H9 (cell line): Measurements from ENCODE around the gene CFAP77. TPM values are rescaled to one million over a fixed set of nuclear protein-coding genes. Genes with fewer than 3 reads are reported as not detected.

Source experiments
- DNase-seq: peaks from one replicate; pipeline ENCODE4 v3.0.0-alpha.2; 2017
- H2AFZ ChIP-seq: one replicate; pipeline ENCODE4 v1.6.1; 2013; ENCODE audit warnings: mild to moderate bottlenecking, low read length, control low read depth, moderate library complexity
- H2AK5ac ChIP-seq: 2 replicates; pipeline ENCODE4 v1.6.1; 2013; ENCODE audit warnings: low read length, control low read depth, mixed read lengths; ENCODE audit not compliant: insufficient read length
- H2BK120ac ChIP-seq: one replicate; pipeline ENCODE4 v1.6.1; 2013; ENCODE audit warnings: low read depth, mild to moderate bottlenecking, low read length, control low read depth, inconsistent platforms; ENCODE audit not compliant: poor library complexity, severe bottlenecking
- H2BK12ac ChIP-seq: 2 replicates; pipeline ENCODE4 v1.6.1; 2013; ENCODE audit warnings: low read length, control low read depth, mixed read lengths, low read depth; ENCODE audit not compliant: insufficient read length
- H2BK15ac ChIP-seq: 2 replicates; pipeline ENCODE4 v1.6.1; 2013; ENCODE audit warnings: low read depth, low read length, control low read depth
- H2BK20ac ChIP-seq: one replicate; pipeline ENCODE4 v1.6.1; 2013; ENCODE audit warnings: low read depth, mild to moderate bottlenecking, low read length, control low read depth, inconsistent platforms; ENCODE audit not compliant: poor library complexity, severe bottlenecking
- H2BK5ac ChIP-seq: 2 replicates; pipeline ENCODE4 v1.6.1; 2013; ENCODE audit warnings: low read length, control low read depth, mixed read lengths; ENCODE audit not compliant: insufficient read length
- H3K14ac ChIP-seq: 2 replicates; pipeline ENCODE4 v1.6.1; 2013; ENCODE audit warnings: low read length, control low read depth; ENCODE audit not compliant: insufficient read depth
- H3K18ac ChIP-seq: 2 replicates; pipeline ENCODE4 v1.6.1; 2013; ENCODE audit warnings: low read depth, mild to moderate bottlenecking, mixed read lengths, low read length, control low read depth; ENCODE audit not compliant: insufficient read length
- H3K23ac ChIP-seq: 2 replicates; pipeline ENCODE4 v1.6.1; 2013; ENCODE audit warnings: low read length, control low read depth, mixed read lengths, low read depth; ENCODE audit not compliant: insufficient read length
- H3K23me2 ChIP-seq: 2 replicates; pipeline ENCODE4 v1.6.1; 2013; ENCODE audit warnings: low read depth, mild to moderate bottlenecking, mixed read lengths, low read length, control low read depth; ENCODE audit not compliant: insufficient read length, poor library complexity, severe bottlenecking
- H3K27ac ChIP-seq: 2 replicates; pipeline ENCODE4 v1.5.1; 2013; ENCODE audit warnings: low read length, control low read depth, mixed read lengths, low read depth; ENCODE audit not compliant: insufficient read length
- H3K27me3 ChIP-seq: 2 replicates; pipeline ENCODE4 v1.6.1; 2013; ENCODE audit warnings: low read length, control low read depth, inconsistent platforms; ENCODE audit not compliant: insufficient read depth
- H3K4ac ChIP-seq: 2 replicates; pipeline ENCODE4 v1.6.1; 2013; ENCODE audit warnings: low read depth, mild to moderate bottlenecking, control low read depth, inconsistent platforms, low read length, moderate library complexity
- H3K4me1 ChIP-seq: 2 replicates; pipeline ENCODE4 v1.6.1; 2013; ENCODE audit warnings: low read length, control low read depth, inconsistent platforms; ENCODE audit not compliant: insufficient read depth
- H3K4me2 ChIP-seq: 2 replicates; pipeline ENCODE4 v1.6.1; 2013; ENCODE audit warnings: low read length, control low read depth, mixed read lengths; ENCODE audit not compliant: insufficient read length, insufficient read depth
- H3K56ac ChIP-seq: 2 replicates; pipeline ENCODE4 v1.6.1; 2013; ENCODE audit warnings: low read depth, mild to moderate bottlenecking, mixed read lengths, low read length, control low read depth; ENCODE audit not compliant: insufficient read length
- H3K79me1 ChIP-seq: 2 replicates; pipeline ENCODE4 v1.6.1; 2013; ENCODE audit warnings: low read depth, mild to moderate bottlenecking, moderate library complexity, low read length, control low read depth, inconsistent platforms; ENCODE audit not compliant: insufficient read depth, poor library complexity, severe bottlenecking
- H3K79me2 ChIP-seq: 2 replicates; pipeline ENCODE4 v1.6.1; 2013; ENCODE audit warnings: low read length, control low read depth, inconsistent platforms; ENCODE audit not compliant: insufficient read depth
- H3K9ac ChIP-seq: 2 replicates; pipeline ENCODE4 v1.6.1; 2013; ENCODE audit warnings: low read length, control low read depth, mixed read lengths; ENCODE audit not compliant: insufficient read length; ENCODE audit errors: extremely low read depth
- H3K9me3 ChIP-seq: one replicate; pipeline ENCODE4 v1.6.1; 2013; ENCODE audit warnings: low read depth, low read length, inconsistent platforms; ENCODE audit not compliant: control insufficient read depth
- H3T11ph ChIP-seq: one replicate; pipeline ENCODE4 v1.6.1; 2013; ENCODE audit warnings: mild to moderate bottlenecking, low read length, control low read depth, inconsistent platforms
- H4K20me1 ChIP-seq: one replicate; pipeline ENCODE4 v1.6.1; 2013; ENCODE audit not compliant: control insufficient read depth, insufficient read length, insufficient read depth
- H4K5ac ChIP-seq: 2 replicates; pipeline ENCODE4 v1.6.1; 2013; ENCODE audit warnings: low read depth, mild to moderate bottlenecking, mixed read lengths, low read length, control low read depth; ENCODE audit not compliant: insufficient read length
- H4K8ac ChIP-seq: replicated peaks from 2 replicates; pipeline ENCODE4 v1.6.1; 2013; ENCODE audit warnings: low read length, control low read depth, mixed read lengths, low read depth; ENCODE audit not compliant: insufficient read length
- H4K91ac ChIP-seq: 2 replicates; pipeline ENCODE4 v1.6.1; 2013; ENCODE audit warnings: low read depth, mild to moderate bottlenecking, moderate library complexity, mixed read lengths, low read length, control low read depth; ENCODE audit not compliant: insufficient read length
- H3K27ac Mint-ChIP-seq, 3 experiments: 2 replicates in 2 of 3; 3 replicates in 1 of 3; pipeline ENCODE4 v1.8.0; 2020 to 2021; ENCODE audit warnings: mixed read lengths in 3 of 3, mild to moderate bottlenecking in 1 of 3, moderate library complexity in 1 of 3
- H3K27me3 Mint-ChIP-seq: 2 replicates; pipeline ENCODE4 v1.8.0; 2021; ENCODE audit warnings: low read depth, mild to moderate bottlenecking, moderate library complexity, mixed read lengths
- H3K36me3 Mint-ChIP-seq, 3 experiments: 2 replicates in 2 of 3; 3 replicates in 1 of 3; pipeline ENCODE4 v1.8.0; 2020 to 2021; ENCODE audit warnings: low read depth in 3 of 3, mixed read lengths in 3 of 3; ENCODE audit not compliant: insufficient read depth in 1 of 3
- H3K4me1 Mint-ChIP-seq, 2 experiments: 2 replicates each; pipeline ENCODE4 v1.8.0; 2020; ENCODE audit warnings: mixed read lengths in 2 of 2
- H3K4me3 Mint-ChIP-seq, 2 experiments: 2 replicates in 1 of 2; 3 replicates in 1 of 2; pipeline ENCODE4 v1.8.0; 2020 to 2021; ENCODE audit warnings: mild to moderate bottlenecking in 2 of 2, mixed read lengths in 2 of 2, moderate library complexity in 1 of 2
- H3K9me3 Mint-ChIP-seq, 2 experiments: 2 replicates in 1 of 2; 3 replicates in 1 of 2; pipeline ENCODE4 v1.8.0; 2020; ENCODE audit warnings: mild to moderate bottlenecking in 2 of 2, mixed read lengths in 2 of 2, moderate library complexity in 1 of 2
- CTCF ChIP-seq: fragments of 200-600 bp; sonication (generic); conservative IDR thresholded peaks from 3 replicates; pipeline ENCODE4 v1.8.0; 2021; ENCODE audit warnings: antibody characterized with exemption, mild to moderate bottlenecking
- WGBS: extraction: QIAGEN DNeasy Blood & Tissue Kit; methylation state at CpG from one replicate; pipeline ENCODE4 v1.1.7; 2013; ENCODE audit warnings: missing lambda C conversion rate, low lambda C conversion rate, mixed read lengths; ENCODE audit not compliant: insufficient read length; ENCODE audit errors: extremely low coverage; 5-methylcytosine and 5-hydroxymethylcytosine counted together
- total RNA-seq: library from RNA; stranded (reverse); gene quantifications from 2 replicates; pipeline ENCODE4 v1.2.1, GENCODE V29; 2021

CFAP77 gene
- total RNA-seq, 1 experiment from 2014 or later: 0.72 TPM

DNA sequence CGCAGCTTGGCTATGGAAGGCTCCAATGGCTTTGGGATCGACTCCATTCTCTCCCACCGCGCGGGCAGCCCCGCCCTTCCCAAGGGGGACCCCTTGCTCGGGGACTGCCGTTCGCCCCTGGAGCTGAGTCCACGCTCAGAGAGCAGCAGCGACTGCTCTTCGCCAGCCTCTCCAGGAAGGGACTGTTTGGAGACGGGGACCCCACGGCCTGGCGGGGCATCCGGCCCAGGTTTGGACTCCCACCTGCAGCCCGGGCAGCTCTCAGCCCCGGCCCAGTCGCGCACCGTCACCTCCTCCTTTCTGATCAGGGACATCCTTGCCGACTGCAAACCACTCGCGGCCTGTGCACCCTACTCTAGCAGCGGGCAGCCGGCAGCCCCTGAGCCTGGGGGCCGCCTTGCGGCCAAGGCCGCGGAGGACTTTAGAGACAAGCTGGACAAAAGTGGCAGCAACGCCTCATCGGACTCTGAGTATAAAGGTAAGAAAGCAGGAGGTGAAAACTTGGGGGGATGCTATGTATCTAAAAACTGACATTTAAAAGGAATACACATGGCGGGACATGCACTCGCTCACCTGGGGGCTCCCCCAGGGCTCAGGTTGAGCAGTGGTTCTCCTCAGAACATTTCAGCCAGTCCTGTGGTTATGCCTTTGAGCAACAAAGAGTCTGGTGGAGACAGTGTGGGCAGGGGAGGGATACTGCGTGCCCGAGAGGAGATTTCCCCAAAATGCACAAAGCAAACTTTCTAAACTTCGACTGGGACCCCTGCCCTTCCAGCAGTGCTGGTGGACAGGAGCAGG, 173.0 kb downstream of the CFAP77 start:
- Histone ChIP-seq H3K23ac (no peak overlapping the region), H2BK12ac (no peak overlapping the region), H2AK5ac (no peak overlapping the region), H4K91ac (no peak overlapping the region), H3T11ph (no peak overlapping the region), H2BK20ac (no peak overlapping the region), H3K27ac (no peak overlapping the region), H2BK5ac (no peak overlapping the region), H3K27me3 (peaks cover 94% of the 10 kb centered on the region), H3K9ac (no peak overlapping the region), H3K79me1 (no peaks in the 10 kb centered on the region), H3K18ac (no peak overlapping the region), H3K4me2 (no peak overlapping the region), H4K8ac (no peak overlapping the region), H3K4ac (no peak overlapping the region), H3K9me3 (no peaks in the 10 kb centered on the region), H2BK15ac (no peak overlapping the region), H4K5ac (no peak overlapping the region), H3K14ac (no peak overlapping the region), H3K4me1 (peaks cover 2% of the 10 kb centered on the region; the same call in 1 of the 2 replicates), H3K79me2 (no peaks in the 10 kb centered on the region), H2BK120ac (no peak overlapping the region), H2AFZ (no peak overlapping the region), H4K20me1 (peaks cover 3% of the 10 kb centered on the region), H3K56ac (no peak overlapping the region), H3K23me2 (peaks cover 14% of the 10 kb centered on the region)
- peaks cover 29 to 60% of the 10 kb centered on the region in 2 experiments for H3K4me1 Mint-ChIP-seq
- DNase-seq: no peak
- no CpG with 5 or more reads among the region's 37 CpGs for WGBS
- H3K27me3 Mint-ChIP-seq: peaks cover 100% of the 10 kb centered on the region
- H3K27ac Mint-ChIP-seq: no peak overlapping the region
- TF ChIP-seq CTCF: no peak
- peak overlapping the region in 1 of 2 experiments; percentile 44; a peak in 1 of 5 replicates for H3K4me3 Mint-ChIP-seq
- peaks cover 4 to 7% of the 10 kb centered on the region in 2 experiments; a peak in 4 of 5 replicates for H3K9me3 Mint-ChIP-seq
- H3K36me3 Mint-ChIP-seq: no peaks in the 10 kb centered on the region
